ENCODE data around the gene ATP1A1.

ATP1A1 gene

DNA sequence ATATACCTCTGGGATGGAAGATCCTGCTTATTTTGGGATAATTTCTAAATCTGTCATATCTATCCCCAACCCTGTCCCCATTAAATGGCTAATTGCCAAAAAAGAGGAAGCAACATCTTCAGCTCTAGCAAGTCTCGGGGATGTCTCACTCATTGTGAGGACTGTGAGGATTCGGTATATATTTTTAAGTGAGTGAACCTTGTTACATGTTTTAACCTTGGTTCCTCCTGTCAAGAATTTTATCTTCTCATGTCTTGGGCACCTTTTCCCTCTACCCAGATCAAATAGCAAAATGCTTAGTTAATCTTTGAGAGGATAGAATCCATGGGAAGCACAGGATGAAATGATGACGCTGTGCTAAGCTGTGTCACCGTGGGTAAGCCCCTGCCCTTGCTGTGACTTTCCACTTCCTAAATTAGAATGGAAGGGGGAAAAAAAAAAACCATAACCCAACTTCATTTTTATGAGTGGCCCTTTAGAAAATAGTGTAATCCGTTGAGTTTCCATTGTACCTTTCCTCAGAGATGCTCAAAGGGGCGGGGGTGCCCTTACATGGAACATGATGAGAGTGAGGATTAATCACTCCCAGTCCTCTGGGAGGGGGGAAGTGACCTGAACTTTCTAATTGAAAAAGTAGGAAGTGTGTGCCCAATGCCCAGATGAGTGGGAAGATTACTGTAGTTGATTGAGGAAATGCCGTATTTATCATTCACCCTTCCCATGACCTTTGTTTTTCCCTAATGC is 7.6 kb downstream of the ATP1A1 start:
- H3K4me3 ChIP-seq (ENCODE audit: low read length), result no peak overlapping the region
- no peaks in the 10 kb centered on the region for H3K36me3 ChIP-seq (replicated peaks; ENCODE audit: insufficient read depth, low read length)
- no peaks in the 10 kb centered on the region for H4K20me1 ChIP-seq (ENCODE audit: insufficient read depth, low read length)
- H3K79me2 ChIP-seq (ENCODE audit: low read length), result peaks cover 86% of the 10 kb centered on the region
- H3F3A ChIP-seq (ENCODE audit: insufficient read depth, low read length), result no peaks in the 10 kb centered on the region; the same call in 1 of the 2 replicates
- TF ChIP-seq EZH2 (optimal IDR thresholded peaks at IDR 0.05; ENCODE audit: low read depth, low read length) (no peak), EZH2phosphoT487 (IDR thresholded peaks at IDR 0.05; ENCODE audit: low read length) (no peak)
- TF ChIP-seq, protein P1, sequence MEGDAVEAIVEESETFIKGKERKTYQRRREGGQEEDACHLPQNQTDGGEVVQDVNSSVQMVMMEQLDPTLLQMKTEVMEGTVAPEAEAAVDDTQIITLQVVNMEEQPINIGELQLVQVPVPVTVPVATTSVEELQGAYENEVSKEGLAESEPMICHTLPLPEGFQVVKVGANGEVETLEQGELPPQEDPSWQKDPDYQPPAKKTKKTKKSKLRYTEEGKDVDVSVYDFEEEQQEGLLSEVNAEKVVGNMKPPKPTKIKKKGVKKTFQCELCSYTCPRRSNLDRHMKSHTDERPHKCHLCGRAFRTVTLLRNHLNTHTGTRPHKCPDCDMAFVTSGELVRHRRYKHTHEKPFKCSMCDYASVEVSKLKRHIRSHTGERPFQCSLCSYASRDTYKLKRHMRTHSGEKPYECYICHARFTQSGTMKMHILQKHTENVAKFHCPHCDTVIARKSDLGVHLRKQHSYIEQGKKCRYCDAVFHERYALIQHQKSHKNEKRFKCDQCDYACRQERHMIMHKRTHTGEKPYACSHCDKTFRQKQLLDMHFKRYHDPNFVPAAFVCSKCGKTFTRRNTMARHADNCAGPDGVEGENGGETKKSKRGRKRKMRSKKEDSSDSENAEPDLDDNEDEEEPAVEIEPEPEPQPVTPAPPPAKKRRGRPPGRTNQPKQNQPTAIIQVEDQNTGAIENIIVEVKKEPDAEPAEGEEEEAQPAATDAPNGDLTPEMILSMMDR (IDR thresholded peaks at IDR 0.05; ENCODE audit: low read length), result no peak
- no peaks in the 10 kb centered on the region for H3K9me3 ChIP-seq (replicated peaks; ENCODE audit: insufficient read depth, low read length)
- no peak overlapping the region for H3K4me2 ChIP-seq (ENCODE audit: low read depth, low read length)
- H3K4me1 ChIP-seq (ENCODE audit: low read length), result no peaks in the 10 kb centered on the region
- no peak overlapping the region for H3K9ac ChIP-seq (ENCODE audit: low read length)
- no peaks in the 10 kb centered on the region for H3K27me3 ChIP-seq (replicated peaks; ENCODE audit: insufficient read depth, low read length)
- H3K27ac ChIP-seq (ENCODE audit: low read length), result no peak overlapping the region
- no peak for DNase-seq
- H3K9me2 ChIP-seq (replicated peaks; ENCODE audit: insufficient read depth, low read length), result no peaks in the 10 kb centered on the region
- H2AFZ ChIP-seq (ENCODE audit: low read length), result no peak overlapping the region

DNA sequence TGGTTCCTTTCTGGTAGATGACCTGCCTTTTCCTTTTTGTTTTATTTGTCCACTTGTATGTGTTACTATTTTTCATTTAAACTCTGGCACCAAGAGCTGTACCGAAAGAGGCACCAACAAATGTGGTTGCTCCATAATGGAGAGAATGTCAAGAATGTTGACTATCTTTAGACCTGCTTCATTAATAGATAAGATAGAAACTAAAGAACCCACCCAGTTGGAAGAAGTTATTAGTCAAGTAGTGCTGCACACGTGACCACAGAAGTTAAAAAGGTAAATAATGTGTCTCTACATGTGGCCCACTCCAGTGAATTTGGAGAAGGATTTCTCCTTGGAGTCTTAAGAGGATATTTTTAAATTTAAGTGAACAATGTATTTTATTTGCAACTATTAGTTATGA is 9.3 kb downstream of the ATP1A1 start:
- Histone ChIP-seq H3K27me3 (replicated peaks; ENCODE audit: insufficient read depth, low read length) (no peaks in the 10 kb centered on the region), H3K36me3 (replicated peaks; ENCODE audit: insufficient read depth, low read length) (no peaks in the 10 kb centered on the region), H3K79me2 (ENCODE audit: low read length) (peaks cover 69% of the 10 kb centered on the region), H3K9me3 (replicated peaks; ENCODE audit: insufficient read depth, low read length) (no peaks in the 10 kb centered on the region), H3K4me1 (ENCODE audit: low read length) (no peaks in the 10 kb centered on the region), H3K27ac (ENCODE audit: low read length) (no peak overlapping the region), H3K9ac (ENCODE audit: low read length) (no peak overlapping the region), H3K9me2 (replicated peaks; ENCODE audit: insufficient read depth, low read length) (no peaks in the 10 kb centered on the region), H3K4me2 (ENCODE audit: low read depth, low read length) (no peak overlapping the region), H3F3A (ENCODE audit: insufficient read depth, low read length) (no peaks in the 10 kb centered on the region; the same call in 1 of the 2 replicates), H3K4me3 (ENCODE audit: low read length) (no peak overlapping the region), H2AFZ (ENCODE audit: low read length) (no peak overlapping the region), H4K20me1 (ENCODE audit: insufficient read depth, low read length) (no peaks in the 10 kb centered on the region)
- DNase-seq, result peak; percentile 39
- TF ChIP-seq EZH2 (optimal IDR thresholded peaks at IDR 0.05; ENCODE audit: low read depth, low read length) (no peak), EZH2phosphoT487 (IDR thresholded peaks at IDR 0.05; ENCODE audit: low read length) (no peak)
- TF ChIP-seq, protein P1 (IDR thresholded peaks at IDR 0.05; ENCODE audit: low read length), result no peak

DNA sequence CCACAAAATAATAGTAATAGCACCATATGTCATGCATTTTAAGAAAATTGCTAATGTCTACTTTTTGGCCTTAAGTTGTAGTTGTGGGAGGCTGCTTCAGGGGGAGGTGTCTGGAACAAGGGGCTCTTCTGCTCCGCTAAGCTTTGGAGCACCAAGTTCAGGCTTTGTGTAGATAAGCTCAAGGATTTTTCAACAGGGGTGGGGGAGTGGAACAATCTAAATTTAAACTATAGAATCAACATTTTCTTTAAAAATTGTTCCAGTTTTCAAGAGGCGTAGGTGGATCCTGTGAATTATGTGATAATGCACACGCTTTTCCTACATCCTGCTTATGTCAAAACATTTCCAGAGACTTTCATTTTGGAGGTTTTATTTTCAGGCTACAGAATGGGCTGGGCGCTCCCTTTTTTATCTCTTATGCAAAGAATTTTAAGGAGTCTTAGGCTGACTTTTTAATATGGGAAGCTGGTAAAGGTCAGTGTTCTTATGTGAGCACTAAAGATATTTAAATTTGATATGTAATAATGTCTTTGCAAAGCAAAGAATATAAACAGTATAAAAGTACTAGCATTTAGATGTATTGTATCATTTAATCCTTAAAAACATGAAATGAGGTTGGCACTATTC is 9.9 kb downstream of the ATP1A1 start:
- no peak overlapping the region for H3K27ac ChIP-seq (ENCODE audit: low read length)
- H3K9me2 ChIP-seq (replicated peaks; ENCODE audit: insufficient read depth, low read length), result no peaks in the 10 kb centered on the region
- H4K20me1 ChIP-seq (ENCODE audit: insufficient read depth, low read length), result no peaks in the 10 kb centered on the region
- H3F3A ChIP-seq (ENCODE audit: insufficient read depth, low read length), result no peaks in the 10 kb centered on the region; the same call in 1 of the 2 replicates
- H3K4me2 ChIP-seq (ENCODE audit: low read depth, low read length), result no peak overlapping the region
- TF ChIP-seq, protein P1 (IDR thresholded peaks at IDR 0.05; ENCODE audit: low read length), result no peak
- TF ChIP-seq EZH2phosphoT487 (IDR thresholded peaks at IDR 0.05; ENCODE audit: low read length) (no peak), EZH2 (optimal IDR thresholded peaks at IDR 0.05; ENCODE audit: low read depth, low read length) (no peak)
- no peaks in the 10 kb centered on the region; the same call in 1 of the 2 replicates for H3K36me3 ChIP-seq (replicated peaks; ENCODE audit: insufficient read depth, low read length)
- H3K9ac ChIP-seq (ENCODE audit: low read length), result no peak overlapping the region
- H3K79me2 ChIP-seq (ENCODE audit: low read length), result peaks cover 63% of the 10 kb centered on the region
- H2AFZ ChIP-seq (ENCODE audit: low read length), result no peak overlapping the region
- no peaks in the 10 kb centered on the region for H3K4me1 ChIP-seq (ENCODE audit: low read length)
- no peaks in the 10 kb centered on the region for H3K27me3 ChIP-seq (replicated peaks; ENCODE audit: insufficient read depth, low read length)
- H3K9me3 ChIP-seq (replicated peaks; ENCODE audit: insufficient read depth, low read length), result no peaks in the 10 kb centered on the region
- H3K4me3 ChIP-seq (ENCODE audit: low read length), result no peak overlapping the region
- no peak for DNase-seq

Data from MM.1S (cell line).